SU-DHL-6 (cell line): ENCODE data around the gene FARP2.

Experiments used
- H2AFZ ChIP-seq: fragments of 200-600 bp; sonication (generic); 2 replicates; pipeline ENCODE4 v1.6.1; 2014; ENCODE audit warnings: low read depth, mild to moderate bottlenecking, moderate library complexity, mixed read lengths, antibody characterized with exemption, low read length; ENCODE audit not compliant: severe bottlenecking
- H3F3A ChIP-seq: fragments of 200-600 bp; shearing (Covaris generic); 2 replicates; pipeline ENCODE4 v1.6.0; 2016; ENCODE audit warnings: antibody characterized with exemption, mild to moderate bottlenecking; ENCODE audit not compliant: insufficient read depth
- H3K27ac ChIP-seq: fragments of 200-600 bp; sonication (generic); 2 replicates; pipeline ENCODE4 v1.5.1; 2016; ENCODE audit warnings: low read depth, mild to moderate bottlenecking, low read length, moderate library complexity, mixed read lengths
- H3K27me3 ChIP-seq: fragments of 200-600 bp; sonication (generic), shearing (Covaris generic); 2 replicates; pipeline ENCODE4 v1.6.0; 2014; ENCODE audit warnings: mild to moderate bottlenecking, low read length
- H3K36me3 ChIP-seq: fragments of 200-600 bp; sonication (generic); 2 replicates; pipeline ENCODE4 v1.6.1; 2014; ENCODE audit warnings: mild to moderate bottlenecking, low read length, mixed read lengths
- H3K4me2 ChIP-seq: fragments of 300-600, 200-600 bp; shearing (Covaris generic), sonication (generic); 2 replicates; pipeline ENCODE4 v1.6.0; 2014; ENCODE audit warnings: low read length, low read depth, mild to moderate bottlenecking; ENCODE audit not compliant: poor library complexity, severe bottlenecking
- H3K4me3 ChIP-seq: fragments of 200-600 bp; sonication (generic); 2 replicates; pipeline ENCODE4 v1.5.1; 2014; ENCODE audit warnings: antibody characterized with exemption, low read length, mild to moderate bottlenecking, mixed read lengths; ENCODE audit not compliant: insufficient read depth, poor library complexity, severe bottlenecking
- H3K79me2 ChIP-seq: fragments of 200-600 bp; sonication (generic); 2 replicates; pipeline ENCODE4 v1.6.1; 2014; ENCODE audit warnings: mild to moderate bottlenecking, low read length, moderate library complexity; ENCODE audit not compliant: insufficient read depth
- H3K9ac ChIP-seq: fragments of 200-600 bp; sonication (generic); 2 replicates; pipeline ENCODE4 v1.7.0; 2014; ENCODE audit warnings: mild to moderate bottlenecking, low read length
- H3K9me2 ChIP-seq: fragments of 200-600 bp; sonication (generic); replicated peaks from 2 replicates; pipeline ENCODE4 v1.6.1; 2014; ENCODE audit warnings: low read length; ENCODE audit not compliant: insufficient read depth
- H3K9me3 ChIP-seq: fragments of 200-600 bp; sonication (generic); 2 replicates; pipeline ENCODE4 v1.6.1; 2014; ENCODE audit warnings: low read length, mixed read lengths; ENCODE audit not compliant: insufficient read depth
- H4K20me1 ChIP-seq: fragments of 200-600 bp; sonication (generic); 2 replicates; pipeline ENCODE4 v1.6.1; 2014; ENCODE audit warnings: low read depth, mild to moderate bottlenecking, antibody characterized with exemption, low read length, moderate library complexity, mixed read lengths
- CTCF ChIP-seq: fragments of 200-600 bp; sonication (generic); IDR thresholded peaks from one replicate; pipeline ENCODE4 v1.5.1; 2017; ENCODE audit warnings: antibody characterized with exemption, mild to moderate bottlenecking, low read length, moderate library complexity; ENCODE audit not compliant: insufficient read depth, poor library complexity, severe bottlenecking
- EZH2phosphoT487 ChIP-seq: fragments of 200-600 bp; sonication (generic), shearing (Covaris generic); conservative IDR thresholded peaks from 2 replicates; pipeline ENCODE4 v1.6.1; 2018; ENCODE audit warnings: mild to moderate bottlenecking, antibody characterized with exemption, low read length, moderate library complexity, mixed read lengths

FARP2 gene

DNA sequence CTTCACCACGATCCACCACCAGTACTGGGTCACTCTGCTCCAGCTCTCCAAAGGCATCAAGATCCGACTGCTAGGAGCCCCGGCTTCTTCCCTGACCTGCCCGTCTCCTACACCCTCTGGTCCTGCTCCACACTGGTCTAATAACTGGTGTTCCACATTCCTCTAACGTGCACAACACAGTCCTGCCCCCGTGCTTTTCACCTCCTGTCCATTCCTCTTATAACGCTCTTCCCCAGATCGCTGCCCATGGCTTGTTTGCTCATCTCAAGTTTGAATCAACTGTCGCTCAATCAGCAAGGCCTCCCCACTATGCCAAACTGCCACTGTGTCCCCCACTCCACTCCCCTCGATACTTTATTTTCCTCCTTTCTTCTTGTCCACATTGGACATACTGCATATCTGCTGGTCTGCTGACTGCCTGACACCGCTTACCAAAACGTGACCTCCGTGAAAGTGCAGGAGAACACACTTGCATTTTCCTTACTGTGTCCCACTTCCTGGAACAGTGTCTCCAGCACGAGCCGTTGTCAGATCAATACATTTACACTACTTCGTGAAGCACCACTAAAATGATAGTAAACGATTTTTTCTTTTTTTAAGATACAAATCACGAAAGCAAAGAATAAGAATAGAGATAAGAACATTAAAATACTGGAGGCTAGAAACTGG is 47.1 kb upstream of the FARP2 start:
- H3K4me2 ChIP-seq = no peak overlapping the region
- no peak overlapping the region for H3K4me3 ChIP-seq
- peaks cover 5% of the 10 kb centered on the region; the same call in 1 of the 2 replicates for H4K20me1 ChIP-seq
- H3K9me3 ChIP-seq = no peaks in the 10 kb centered on the region
- no peaks in the 10 kb centered on the region for H3K9me2 ChIP-seq
- no peak overlapping the region for H2AFZ ChIP-seq
- peaks cover 21% of the 10 kb centered on the region; the same call in 1 of the 2 replicates for H3F3A ChIP-seq
- no peaks in the 10 kb centered on the region; the same call in 1 of the 2 replicates for H3K36me3 ChIP-seq
- H3K79me2 ChIP-seq = peaks cover 100% of the 10 kb centered on the region
- H3K27ac ChIP-seq = no peak overlapping the region
- H3K27me3 ChIP-seq = no peaks in the 10 kb centered on the region
- TF ChIP-seq CTCF (no peak), EZH2phosphoT487 (no peak)
- no peak overlapping the region for H3K9ac ChIP-seq

DNA sequence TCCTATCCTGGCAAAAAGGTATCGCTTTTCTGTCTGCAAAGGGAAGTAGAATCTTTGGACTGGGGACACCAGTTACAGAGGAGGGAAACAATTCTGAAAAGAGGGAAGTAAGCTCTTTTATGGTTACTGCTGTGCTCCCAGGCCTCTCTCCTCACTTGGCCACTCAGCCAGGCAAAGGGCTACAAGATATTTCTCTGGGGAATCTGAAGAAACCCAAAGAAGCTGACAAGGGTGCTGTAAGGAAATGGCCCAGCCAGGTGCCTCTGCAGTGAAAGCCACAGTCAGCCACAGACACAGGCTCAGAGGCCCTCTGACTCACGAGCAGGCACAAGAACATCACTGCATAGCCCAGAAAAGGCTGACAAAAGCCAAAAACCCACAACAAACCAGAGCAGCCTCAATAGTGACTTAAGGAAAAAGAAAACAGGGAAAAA is 46.4 kb upstream of the FARP2 start:
- peaks cover 5% of the 10 kb centered on the region; the same call in 1 of the 2 replicates for H4K20me1 ChIP-seq
- peak overlapping the region; percentile 52 for H3K4me2 ChIP-seq
- H3K79me2 ChIP-seq = peaks cover 100% of the 10 kb centered on the region
- no peaks in the 10 kb centered on the region for H3K27me3 ChIP-seq
- no peak overlapping the region; the same call in 1 of the 2 replicates for H3K9ac ChIP-seq
- H3K9me3 ChIP-seq = no peaks in the 10 kb centered on the region
- H3K9me2 ChIP-seq = no peaks in the 10 kb centered on the region
- TF ChIP-seq EZH2phosphoT487 = no peak
- no peak for TF ChIP-seq CTCF
- H3K36me3 ChIP-seq = no peaks in the 10 kb centered on the region; the same call in 1 of the 2 replicates
- peak overlapping the region; percentile 39 for H3K27ac ChIP-seq
- H2AFZ ChIP-seq = no peak overlapping the region
- peaks cover 21% of the 10 kb centered on the region; the same call in 1 of the 2 replicates for H3F3A ChIP-seq
- H3K4me3 ChIP-seq = no peak overlapping the region

GRCh38 chr2:241310917-241311566 is 45.0 kb upstream of the FARP2 start:
- Histone ChIP-seq H3K4me3 (peak overlapping the region; percentile 14), H3F3A (peaks cover 21% of the 10 kb centered on the region; the same call in 1 of the 2 replicates), H3K9me2 (no peaks in the 10 kb centered on the region), H3K27ac (peak overlapping the region; percentile 39; the same call in 1 of the 2 replicates), H3K27me3 (no peaks in the 10 kb centered on the region), H4K20me1 (peaks cover 5% of the 10 kb centered on the region; the same call in 1 of the 2 replicates), H3K36me3 (no peaks in the 10 kb centered on the region; the same call in 1 of the 2 replicates), H3K79me2 (peaks cover 90% of the 10 kb centered on the region), H3K4me2 (peak overlapping the region; percentile 52), H3K9ac (peak overlapping the region; percentile 23), H3K9me3 (no peaks in the 10 kb centered on the region), H2AFZ (no peak overlapping the region)
- TF ChIP-seq EZH2phosphoT487 (no peak), CTCF (peak; percentile 14)
